ENCODE data around the gene NOTO.

DNA sequence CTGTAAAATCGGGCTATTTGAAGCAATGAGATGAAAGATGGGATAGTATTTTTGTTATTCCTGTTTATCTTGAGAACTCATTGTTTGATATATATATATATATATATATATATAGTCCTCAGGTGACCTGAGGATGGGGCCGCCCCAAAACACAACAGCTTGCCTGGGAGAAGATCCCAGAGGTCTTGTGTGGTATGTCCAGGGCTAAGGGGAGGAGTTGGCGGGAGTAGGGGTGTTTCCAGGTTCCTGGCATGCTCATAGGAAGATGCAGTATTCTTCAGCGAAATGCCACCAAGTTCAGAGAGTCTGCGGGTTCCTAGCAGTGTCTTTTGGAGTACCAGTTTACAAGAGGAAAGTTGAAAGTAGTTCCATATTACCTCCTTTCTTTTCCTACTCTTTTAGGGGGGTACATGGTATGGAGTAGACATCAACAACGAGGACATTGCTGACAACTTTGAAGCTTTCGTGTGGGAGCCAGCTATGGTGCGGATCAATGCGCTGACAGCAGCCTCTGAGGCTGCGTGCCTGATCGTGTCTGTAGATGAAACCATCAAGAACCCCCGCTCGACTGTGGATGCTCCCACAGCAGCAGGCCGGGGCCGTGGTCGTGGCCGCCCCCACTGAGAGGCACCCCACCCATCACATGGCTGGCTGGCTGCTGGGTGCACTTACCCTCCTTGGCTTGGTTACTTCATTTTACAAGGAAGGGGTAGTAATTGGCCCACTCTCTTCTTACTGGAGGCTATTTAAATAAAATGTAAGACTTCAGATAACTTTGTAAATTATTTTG lies 50.1 kb downstream of the NOTO start:
- TF ChIP-seq GATA2 (IDR thresholded peaks at IDR 0.05; ENCODE audit: low read depth, low read length) = no peak
- TF ChIP-seq GATA3 (IDR thresholded peaks at IDR 0.05; ENCODE audit: low read depth, low read length) = no peak

Data from SH-SY5Y (cell line).